ENCODE data around the gene MRPS26. TPM values are rescaled to one million over a fixed set of nuclear protein-coding genes. Genes with fewer than 3 reads are reported as not detected.
"Not testable (repeated sequence)": the region's sequence is repeated elsewhere in the genome, so short reads cannot be mapped to it uniquely, and the experiment has no call there.

MRPS26 gene
- polyA plus RNA-seq, 1 donor from 2014 or later, result 84.4 TPM

- H3K9me3 Mint-ChIP-seq, result no peaks in the 10 kb centered on the region
- H3K27ac Mint-ChIP-seq, result peak overlapping the region in 1 of 3 donors; percentile 45
- H3K27me3 Mint-ChIP-seq, result no peaks in the 10 kb centered on the region
- peaks cover 6 to 10% (median 7%) of the 10 kb centered on the region in 3 donors for H3K4me1 Mint-ChIP-seq
- no peak overlapping the region for H3K4me3 Mint-ChIP-seq
- no peaks in the 10 kb centered on the region for H3K36me3 Mint-ChIP-seq
Measured at GRCh38 chr20:3051385-3052019, 5.7 kb downstream of the MRPS26 start.

DNA sequence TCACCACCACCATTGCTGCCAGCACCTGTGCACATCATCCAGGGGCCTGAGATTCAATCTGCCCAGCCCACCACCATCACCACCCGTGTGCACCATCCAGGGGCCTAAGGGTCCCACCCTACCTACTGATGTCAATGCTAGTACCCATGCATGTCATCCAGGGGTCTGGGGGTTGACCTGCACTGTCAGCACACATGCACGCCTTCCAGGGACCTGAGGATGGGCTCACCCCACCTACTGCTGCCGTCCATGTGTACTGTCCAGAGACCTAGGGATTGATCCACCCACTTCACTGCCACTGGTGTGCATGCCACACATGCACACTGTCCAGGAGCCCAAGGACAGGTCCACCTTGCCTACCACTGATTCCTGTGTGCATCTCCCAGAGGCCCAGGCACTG, 13.6 kb downstream of the MRPS26 start:
- Mint-ChIP-seq H3K9me3 (no peaks in the 10 kb centered on the region), H3K4me3 (no peak overlapping the region)

GRCh38 chr20:3064119-3064518, 18.3 kb downstream of the MRPS26 start:
- not testable (repeated sequence) for H3K4me3 Mint-ChIP-seq, H3K27ac Mint-ChIP-seq

More for the DNA sequence above, 13.6 kb downstream of the MRPS26 start:
- peak overlapping the region in 1 of 3 donors; percentile 83 for H3K27ac Mint-ChIP-seq
- no peaks in the 10 kb centered on the region for H3K27me3 Mint-ChIP-seq
- peaks cover 1% of the 10 kb centered on the region for H3K36me3 Mint-ChIP-seq
- peaks cover 0 to 1% (median 0%) of the 10 kb centered on the region in 3 donors for H3K4me1 Mint-ChIP-seq

DNA sequence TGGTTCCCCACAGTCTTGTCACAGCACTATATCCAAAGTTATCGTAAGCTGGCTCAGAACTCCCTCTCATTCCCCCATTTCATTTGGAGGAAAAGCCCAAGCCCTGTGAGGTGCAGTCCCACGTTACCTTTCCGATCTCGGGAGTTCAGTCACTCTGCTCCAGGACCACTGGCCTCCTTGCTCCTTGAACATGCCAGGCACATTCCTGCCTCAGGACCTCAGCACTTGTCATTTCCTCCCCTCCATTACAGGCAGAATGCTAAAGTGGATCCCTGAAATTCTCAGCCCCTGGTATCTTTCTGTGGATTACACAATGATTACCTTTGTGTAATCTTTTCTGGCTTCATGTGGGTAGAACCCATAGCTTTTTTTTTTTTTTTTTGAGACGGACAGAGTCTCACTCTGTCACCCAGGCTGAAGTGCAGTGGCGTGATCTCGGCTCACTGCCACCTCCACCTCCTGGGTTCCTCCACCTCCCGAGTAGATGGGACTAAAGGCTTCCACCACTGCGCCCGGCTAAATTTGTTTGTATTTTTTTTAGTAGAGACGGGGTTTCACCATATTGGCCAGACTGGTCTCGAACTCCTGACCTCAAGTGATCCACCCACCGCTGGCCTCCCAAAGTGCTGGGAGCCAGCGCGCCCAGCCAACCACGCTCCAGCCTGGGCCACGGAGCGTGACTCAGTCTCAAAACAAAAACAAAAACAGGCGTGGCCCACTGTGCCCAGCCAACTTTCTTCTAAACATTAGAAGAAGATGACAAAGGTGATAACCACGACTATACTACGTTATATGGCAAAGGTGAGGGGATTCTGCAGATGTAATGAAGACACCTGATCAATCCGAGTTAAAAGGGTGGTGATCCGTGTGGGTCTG, 21.5 kb downstream of the MRPS26 start:
- Mint-ChIP-seq H3K4me1 (peaks cover 11 to 28% (median 21%) of the 10 kb centered on the region in 3 donors), H3K36me3 (peaks cover 5% of the 10 kb centered on the region), H3K4me3 (peak overlapping the region in 2 of 4 donors; percentile 33 to 87), H3K27ac (peak overlapping the region; percentile 25 to 73 (median 43)), H3K9me3 (no peaks in the 10 kb centered on the region), H3K27me3 (peaks cover 2% of the 10 kb centered on the region)

More at GRCh38 chr20:3064119-3064518, 18.3 kb downstream of the MRPS26 start:
- not testable (repeated sequence) for H3K36me3 Mint-ChIP-seq, H3K27me3 Mint-ChIP-seq, H3K9me3 Mint-ChIP-seq
- H3K4me1 Mint-ChIP-seq, result peaks cover 5 to 22% (median 17%) of the 10 kb centered on the region in 3 donors

DNA sequence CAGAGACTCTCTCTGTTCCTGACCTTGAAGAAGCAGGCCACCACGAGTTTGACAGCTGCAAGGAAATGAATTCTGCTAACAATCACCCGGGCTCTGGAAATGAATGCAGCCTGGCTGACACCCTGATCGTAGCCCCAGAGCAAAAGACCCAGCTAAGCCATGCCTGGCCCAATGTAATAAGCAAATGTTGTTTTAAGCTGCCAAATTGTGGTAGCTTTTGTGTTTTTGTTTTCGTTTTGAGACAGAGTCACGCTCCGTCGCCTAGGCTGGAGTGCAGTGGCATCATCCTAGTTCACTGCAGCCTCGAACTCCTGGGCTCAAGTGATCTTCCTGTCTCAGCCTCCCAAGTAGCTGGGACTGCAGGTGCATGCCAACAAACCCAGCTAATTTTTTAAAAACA, 22.2 kb downstream of the MRPS26 start:
- peaks cover 5% of the 10 kb centered on the region for H3K36me3 Mint-ChIP-seq
- H3K27ac Mint-ChIP-seq, result peak overlapping the region; percentile 23 to 43 (median 25)
- peak overlapping the region in 2 of 4 donors; percentile 33 to 87 for H3K4me3 Mint-ChIP-seq

DNA sequence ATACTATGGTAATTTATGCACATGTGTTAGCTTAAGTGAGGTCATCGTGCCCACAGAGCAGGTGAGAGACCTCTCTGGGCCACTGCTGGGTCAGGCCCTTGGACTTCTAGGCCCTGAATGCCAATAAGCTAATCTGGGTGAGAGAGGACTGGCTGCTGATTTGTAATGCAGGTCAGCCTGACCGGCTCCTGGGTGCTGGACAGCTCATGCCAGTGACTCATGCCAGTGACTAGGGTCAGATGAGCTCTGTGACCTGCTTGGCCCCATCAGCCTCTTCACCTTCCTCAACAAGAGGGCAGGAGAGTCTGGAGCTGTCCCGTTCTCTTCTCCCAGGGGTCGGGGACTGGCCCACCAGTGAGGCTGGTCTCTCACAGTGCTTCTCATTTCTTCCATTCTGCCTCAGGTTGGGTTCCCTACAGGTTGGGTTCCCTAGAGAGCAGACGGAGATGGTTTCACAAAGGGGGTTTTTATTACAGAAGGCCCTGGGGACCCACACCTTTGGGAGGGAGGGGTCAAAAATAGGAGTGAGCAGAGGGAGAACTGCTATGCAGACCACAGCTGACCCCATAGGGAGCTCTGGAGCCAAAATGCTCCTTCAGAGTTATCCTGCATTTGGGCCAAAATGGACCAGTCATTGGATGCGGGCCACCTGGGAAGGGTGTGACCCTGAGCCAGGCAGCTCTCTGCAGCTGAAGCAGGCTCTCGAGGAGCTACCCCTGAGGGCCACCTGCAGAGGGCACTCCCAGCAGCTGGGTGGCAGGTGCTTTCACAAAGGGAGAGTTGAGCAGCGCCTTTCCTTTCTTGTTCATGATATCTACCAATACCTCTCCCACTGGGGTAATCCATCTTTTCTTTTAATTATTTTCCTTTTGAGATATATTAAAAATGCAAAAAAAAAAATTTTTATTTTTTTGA, 23.4 kb downstream of the MRPS26 start:
- peak overlapping the region in 1 of 3 donors; percentile 9 for H3K27ac Mint-ChIP-seq
- H3K4me1 Mint-ChIP-seq, result peaks cover 13 to 32% (median 22%) of the 10 kb centered on the region in 3 donors
- peaks cover 0 to 1% (median 0%) of the 10 kb centered on the region in 3 donors for H3K9me3 Mint-ChIP-seq
- H3K4me3 Mint-ChIP-seq, result peak overlapping the region in 3 of 4 donors; percentile 45 to 72 (median 54)
- peaks cover 4% of the 10 kb centered on the region for H3K27me3 Mint-ChIP-seq
- peaks cover 5% of the 10 kb centered on the region for H3K36me3 Mint-ChIP-seq

More for the DNA sequence above, 22.2 kb downstream of the MRPS26 start:
- Mint-ChIP-seq H3K4me1 (peaks cover 11 to 32% (median 22%) of the 10 kb centered on the region in 3 donors), H3K27me3 (peaks cover 4% of the 10 kb centered on the region), H3K9me3 (peaks cover 0 to 1% (median 0%) of the 10 kb centered on the region in 3 donors)

GRCh38 chr20:3070725-3071124, 24.9 kb downstream of the MRPS26 start:
- Mint-ChIP-seq H3K27ac (peak overlapping the region in 1 of 3 donors; percentile 30), H3K36me3 (peaks cover 5% of the 10 kb centered on the region), H3K4me1 (peaks cover 16 to 26% (median 21%) of the 10 kb centered on the region in 3 donors), H3K9me3 (peaks cover 0 to 1% (median 0%) of the 10 kb centered on the region in 3 donors), H3K27me3 (peaks cover 10% of the 10 kb centered on the region), H3K4me3 (peak overlapping the region; percentile 54 to 91 (median 75))

GRCh38 chr20:3071266-3071609, 25.4 kb downstream of the MRPS26 start:
- Mint-ChIP-seq H3K27ac (peak overlapping the region in 2 of 3 donors; percentile 30 to 82), H3K4me3 (peak overlapping the region; percentile 54 to 91 (median 75)), H3K36me3 (peaks cover 5% of the 10 kb centered on the region), H3K27me3 (peaks cover 12% of the 10 kb centered on the region), H3K4me1 (peaks cover 16 to 24% (median 21%) of the 10 kb centered on the region in 3 donors), H3K9me3 (peaks cover 0 to 1% (median 0%) of the 10 kb centered on the region in 3 donors)

DNA sequence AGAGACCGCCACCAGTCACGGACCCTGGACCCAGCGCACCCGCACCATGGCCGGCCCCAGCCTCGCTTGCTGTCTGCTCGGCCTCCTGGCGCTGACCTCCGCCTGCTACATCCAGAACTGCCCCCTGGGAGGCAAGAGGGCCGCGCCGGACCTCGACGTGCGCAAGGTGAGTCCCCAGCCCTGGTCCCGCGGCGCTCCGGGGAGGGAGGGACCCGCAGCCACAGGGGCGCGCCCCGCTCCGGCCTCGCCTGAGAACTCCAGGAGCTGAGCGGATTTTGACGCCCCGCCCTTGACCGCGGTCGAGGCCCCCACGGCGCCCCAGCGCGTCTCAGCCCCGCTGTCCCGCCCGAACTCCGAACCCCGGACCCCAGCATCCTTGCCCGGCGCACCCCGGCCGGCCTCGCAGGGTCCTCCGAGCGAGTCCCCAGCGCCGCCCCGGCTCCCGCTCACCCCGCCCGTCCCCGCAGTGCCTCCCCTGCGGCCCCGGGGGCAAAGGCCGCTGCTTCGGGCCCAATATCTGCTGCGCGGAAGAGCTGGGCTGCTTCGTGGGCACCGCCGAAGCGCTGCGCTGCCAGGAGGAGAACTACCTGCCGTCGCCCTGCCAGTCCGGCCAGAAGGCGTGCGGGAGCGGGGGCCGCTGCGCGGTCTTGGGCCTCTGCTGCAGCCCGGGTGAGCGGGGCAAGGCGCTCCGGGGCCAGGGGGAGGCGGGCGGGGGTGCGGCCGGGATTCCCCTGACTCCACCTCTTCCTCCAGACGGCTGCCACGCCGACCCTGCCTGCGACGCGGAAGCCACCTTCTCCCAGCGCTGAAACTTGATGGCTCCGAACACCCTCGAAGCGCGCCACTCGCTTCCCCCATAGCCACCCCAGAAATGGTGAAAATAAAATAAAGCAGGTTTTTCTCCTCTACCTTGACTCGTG, 26.0 kb downstream of the MRPS26 start, which contains the start of gene OXT:
Gene OXT (plus strand): TSS at position 11 of the 920 bp plus-strand sequence. CDS start 36 bp downstream, at position 47.
- Mint-ChIP-seq H3K9me3 (peaks cover 0 to 1% (median 0%) of the 10 kb centered on the region in 3 donors), H3K27ac (peak within 1 kb of the TSS; percentile 30 to 82 (median 71)), H3K27me3 (peaks cover 15% of the 10 kb centered on the region), H3K4me1 (peaks cover 16 to 24% (median 21%) of the 10 kb centered on the region in 3 donors), H3K36me3 (peaks cover 2% of the 10 kb centered on the region), H3K4me3 (peak within 1 kb of the TSS; percentile 76 to 91 (median 86))

GRCh38 chr20:3072530-3073250, 26.8 kb downstream of the MRPS26 start:
- H3K27me3 Mint-ChIP-seq, result peaks cover 18% of the 10 kb centered on the region
- peaks cover 16 to 22% (median 21%) of the 10 kb centered on the region in 3 donors for H3K4me1 Mint-ChIP-seq

DNA sequence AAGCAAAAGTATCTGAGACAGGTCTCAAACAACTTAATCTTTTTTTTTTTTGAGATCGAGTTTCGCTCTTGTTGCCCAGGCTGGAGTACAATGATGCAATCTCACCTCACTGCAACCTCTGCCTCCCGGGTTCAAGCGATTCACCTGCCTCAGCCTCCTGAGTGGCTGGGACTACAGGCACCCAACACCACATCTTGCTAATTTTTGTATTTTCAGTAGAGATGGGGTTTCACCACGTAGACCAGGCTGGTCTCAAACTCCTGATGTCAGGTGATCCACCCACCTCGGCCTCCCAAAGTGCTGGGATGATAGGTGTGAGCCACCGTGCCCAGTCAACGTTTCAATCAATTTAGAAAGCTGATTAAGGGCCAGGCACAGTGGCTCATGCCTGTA, 27.4 kb downstream of the MRPS26 start:
- H3K9me3 Mint-ChIP-seq, H3K36me3 Mint-ChIP-seq: not testable (repeated sequence)
- H3K27ac Mint-ChIP-seq, result peak overlapping the region in 1 of 3 donors; percentile 31
- peaks cover 23% of the 10 kb centered on the region for H3K27me3 Mint-ChIP-seq
- peak overlapping the region in 1 of 4 donors; percentile 39 for H3K4me3 Mint-ChIP-seq
- H3K4me1 Mint-ChIP-seq, result peaks cover 15 to 21% (median 19%) of the 10 kb centered on the region in 3 donors

More at GRCh38 chr20:3072530-3073250, 26.8 kb downstream of the MRPS26 start:
- peaks cover 0 to 1% (median 0%) of the 10 kb centered on the region in 3 donors for H3K9me3 Mint-ChIP-seq
- H3K4me3 Mint-ChIP-seq, result peak overlapping the region; percentile 76 to 91 (median 86)
- peak overlapping the region in 1 of 3 donors; percentile 71 for H3K27ac Mint-ChIP-seq
- H3K36me3 Mint-ChIP-seq, result peaks cover 2% of the 10 kb centered on the region

- peaks cover 0 to 1% (median 0%) of the 10 kb centered on the region in 3 donors for H3K9me3 Mint-ChIP-seq
- H3K27ac Mint-ChIP-seq, result peak overlapping the region in 1 of 3 donors; percentile 49
- H3K36me3 Mint-ChIP-seq, result no peaks in the 10 kb centered on the region
- H3K4me1 Mint-ChIP-seq, result peaks cover 10 to 16% (median 13%) of the 10 kb centered on the region in 3 donors
- peak overlapping the region in 1 of 4 donors; percentile 67 for H3K4me3 Mint-ChIP-seq
- H3K27me3 Mint-ChIP-seq, result peaks cover 32% of the 10 kb centered on the region
Measured at GRCh38 chr20:3074812-3075211, 29.0 kb downstream of the MRPS26 start.
